ENCODE results near the gene ATP6V1A. TPM values are rescaled to one million over a fixed set of nuclear protein-coding genes. Genes with fewer than 3 reads are reported as not detected.

Gene ATP6V1A
- total and polyA plus RNA-seq, 2 of the 13 experiments (the other 11 are each of a cell fraction or from before 2014, with no cell fraction given): 23.4 to 95.1 TPM

DNA sequence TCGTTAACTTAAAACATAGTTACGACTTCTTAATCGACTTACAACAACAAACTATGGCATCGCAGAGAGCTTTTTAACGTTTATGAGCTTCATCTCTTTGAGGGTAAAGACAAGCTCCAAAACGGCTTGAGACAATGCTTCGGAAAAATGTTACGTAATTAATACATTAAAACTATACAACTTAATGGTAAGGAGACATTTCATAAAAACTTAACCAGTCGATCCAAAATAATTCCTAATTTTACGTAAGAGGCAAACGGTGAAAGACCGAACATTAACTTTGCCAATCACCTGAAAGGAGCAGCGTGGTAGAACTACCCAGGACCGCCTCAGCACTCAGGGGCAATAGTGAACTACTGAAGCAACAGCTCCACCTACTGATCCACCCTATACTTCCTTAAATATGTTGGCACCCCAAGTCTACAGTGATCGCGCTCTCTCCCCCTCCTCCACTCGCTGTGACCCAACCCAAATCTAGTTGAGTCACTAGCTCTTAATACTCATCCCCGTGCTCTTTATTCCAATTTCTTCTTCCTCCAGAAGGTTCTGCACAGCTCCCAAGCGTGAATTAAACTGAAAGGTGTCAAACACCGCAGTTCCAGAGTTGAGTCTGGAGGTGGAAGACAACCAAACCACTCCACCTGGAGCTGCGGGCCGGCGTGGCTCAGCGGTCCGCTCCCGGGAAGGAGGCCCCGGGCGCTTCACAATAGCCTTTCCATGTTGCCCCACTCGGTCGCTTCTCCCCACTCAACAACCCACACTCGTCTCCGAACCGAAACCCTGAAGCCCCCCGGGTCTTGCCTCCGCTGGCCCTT, 1.7 kb upstream of the ATP6V1A start (continued):
- no peak for TF ChIP-seq MZF1 (CRISPR knock-in tag; IDR thresholded peaks at IDR 0.05; ENCODE audit: borderline replicate concordance)
- TF ChIP-seq, protein P1, sequence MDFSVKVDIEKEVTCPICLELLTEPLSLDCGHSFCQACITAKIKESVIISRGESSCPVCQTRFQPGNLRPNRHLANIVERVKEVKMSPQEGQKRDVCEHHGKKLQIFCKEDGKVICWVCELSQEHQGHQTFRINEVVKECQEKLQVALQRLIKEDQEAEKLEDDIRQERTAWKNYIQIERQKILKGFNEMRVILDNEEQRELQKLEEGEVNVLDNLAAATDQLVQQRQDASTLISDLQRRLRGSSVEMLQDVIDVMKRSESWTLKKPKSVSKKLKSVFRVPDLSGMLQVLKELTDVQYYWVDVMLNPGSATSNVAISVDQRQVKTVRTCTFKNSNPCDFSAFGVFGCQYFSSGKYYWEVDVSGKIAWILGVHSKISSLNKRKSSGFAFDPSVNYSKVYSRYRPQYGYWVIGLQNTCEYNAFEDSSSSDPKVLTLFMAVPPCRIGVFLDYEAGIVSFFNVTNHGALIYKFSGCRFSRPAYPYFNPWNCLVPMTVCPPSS (IDR thresholded peaks at IDR 0.05): no peak
- TF ChIP-seq ATM (IDR thresholded peaks at IDR 0.05; ENCODE audit: borderline replicate concordance): no peak
- TF ChIP-seq ZNF124 (CRISPR knock-in tag; IDR thresholded peaks at IDR 0.05): 0 out of 2 replicates have a peak, but pooled peaks have one; percentile 41
- no peak for TF ChIP-seq ZNF75D (CRISPR knock-in tag; IDR thresholded peaks at IDR 0.05; ENCODE audit: borderline replicate concordance)
- no peak for TF ChIP-seq NCOR1 (IDR thresholded peaks at IDR 0.05; ENCODE audit: borderline replicate concordance, low read length)
- no peak for TF ChIP-seq SMAD1 (CRISPR knock-in tag; IDR thresholded peaks at IDR 0.05; ENCODE audit: borderline replicate concordance, low read depth)
- TF ChIP-seq MLLT10 (CRISPR knock-in tag; IDR thresholded peaks at IDR 0.05): no peak
- TF ChIP-seq ZNF326 (CRISPR knock-in tag; IDR thresholded peaks at IDR 0.05; ENCODE audit: borderline replicate concordance): no peak
- 0 out of 2 replicates have a peak, but pooled peaks have one; percentile 27 for TF ChIP-seq THAP11 (CRISPR knock-in tag; IDR thresholded peaks at IDR 0.05)
- TF ChIP-seq SP2 (CRISPR knock-in tag; IDR thresholded peaks at IDR 0.05): no peak; the same call in 1 of the 2 replicates
- TF ChIP-seq ZNF20 (CRISPR knock-in tag; IDR thresholded peaks at IDR 0.05): no peak
- TF ChIP-seq ZBTB7B (CRISPR knock-in tag; IDR thresholded peaks at IDR 0.05): no peak; the same call in 1 of the 2 replicates
- no peak for TF ChIP-seq TAF1 (CRISPR knock-in tag; IDR thresholded peaks at IDR 0.05)
- no peak for TF ChIP-seq BHLHE40 (IDR thresholded peaks at IDR 0.05; ENCODE audit: low read length)
- no peak for TF ChIP-seq ZNF274 (CRISPR knock-in tag; IDR thresholded peaks at IDR 0.05)
- TF ChIP-seq, protein P2, sequence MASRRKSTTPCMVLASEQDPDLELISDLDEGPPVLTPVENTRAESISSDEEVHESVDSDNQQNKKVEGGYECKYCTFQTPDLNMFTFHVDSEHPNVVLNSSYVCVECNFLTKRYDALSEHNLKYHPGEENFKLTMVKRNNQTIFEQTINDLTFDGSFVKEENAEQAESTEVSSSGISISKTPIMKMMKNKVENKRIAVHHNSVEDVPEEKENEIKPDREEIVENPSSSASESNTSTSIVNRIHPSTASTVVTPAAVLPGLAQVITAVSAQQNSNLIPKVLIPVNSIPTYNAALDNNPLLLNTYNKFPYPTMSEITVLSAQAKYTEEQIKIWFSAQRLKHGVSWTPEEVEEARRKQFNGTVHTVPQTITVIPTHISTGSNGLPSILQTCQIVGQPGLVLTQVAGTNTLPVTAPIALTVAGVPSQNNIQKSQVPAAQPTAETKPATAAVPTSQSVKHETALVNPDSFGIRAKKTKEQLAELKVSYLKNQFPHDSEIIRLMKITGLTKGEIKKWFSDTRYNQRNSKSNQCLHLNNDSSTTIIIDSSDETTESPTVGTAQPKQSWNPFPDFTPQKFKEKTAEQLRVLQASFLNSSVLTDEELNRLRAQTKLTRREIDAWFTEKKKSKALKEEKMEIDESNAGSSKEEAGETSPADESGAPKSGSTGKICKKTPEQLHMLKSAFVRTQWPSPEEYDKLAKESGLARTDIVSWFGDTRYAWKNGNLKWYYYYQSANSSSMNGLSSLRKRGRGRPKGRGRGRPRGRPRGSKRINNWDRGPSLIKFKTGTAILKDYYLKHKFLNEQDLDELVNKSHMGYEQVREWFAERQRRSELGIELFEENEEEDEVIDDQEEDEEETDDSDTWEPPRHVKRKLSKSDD (CRISPR knock-in tag; IDR thresholded peaks at IDR 0.05; ENCODE audit: low read depth): no peak
- TF ChIP-seq, protein P3, sequence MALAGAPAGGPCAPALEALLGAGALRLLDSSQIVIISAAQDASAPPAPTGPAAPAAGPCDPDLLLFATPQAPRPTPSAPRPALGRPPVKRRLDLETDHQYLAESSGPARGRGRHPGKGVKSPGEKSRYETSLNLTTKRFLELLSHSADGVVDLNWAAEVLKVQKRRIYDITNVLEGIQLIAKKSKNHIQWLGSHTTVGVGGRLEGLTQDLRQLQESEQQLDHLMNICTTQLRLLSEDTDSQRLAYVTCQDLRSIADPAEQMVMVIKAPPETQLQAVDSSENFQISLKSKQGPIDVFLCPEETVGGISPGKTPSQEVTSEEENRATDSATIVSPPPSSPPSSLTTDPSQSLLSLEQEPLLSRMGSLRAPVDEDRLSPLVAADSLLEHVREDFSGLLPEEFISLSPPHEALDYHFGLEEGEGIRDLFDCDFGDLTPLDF (CRISPR knock-in tag; IDR thresholded peaks at IDR 0.05): no peak; the same call in 1 of the 2 replicates
- no peak for TF ChIP-seq RARA (CRISPR knock-in tag; IDR thresholded peaks at IDR 0.05)
- TF ChIP-seq ZNF546 (CRISPR knock-in tag; conservative IDR thresholded peaks at IDR 0.05): no peak
- TF ChIP-seq, protein P4, sequence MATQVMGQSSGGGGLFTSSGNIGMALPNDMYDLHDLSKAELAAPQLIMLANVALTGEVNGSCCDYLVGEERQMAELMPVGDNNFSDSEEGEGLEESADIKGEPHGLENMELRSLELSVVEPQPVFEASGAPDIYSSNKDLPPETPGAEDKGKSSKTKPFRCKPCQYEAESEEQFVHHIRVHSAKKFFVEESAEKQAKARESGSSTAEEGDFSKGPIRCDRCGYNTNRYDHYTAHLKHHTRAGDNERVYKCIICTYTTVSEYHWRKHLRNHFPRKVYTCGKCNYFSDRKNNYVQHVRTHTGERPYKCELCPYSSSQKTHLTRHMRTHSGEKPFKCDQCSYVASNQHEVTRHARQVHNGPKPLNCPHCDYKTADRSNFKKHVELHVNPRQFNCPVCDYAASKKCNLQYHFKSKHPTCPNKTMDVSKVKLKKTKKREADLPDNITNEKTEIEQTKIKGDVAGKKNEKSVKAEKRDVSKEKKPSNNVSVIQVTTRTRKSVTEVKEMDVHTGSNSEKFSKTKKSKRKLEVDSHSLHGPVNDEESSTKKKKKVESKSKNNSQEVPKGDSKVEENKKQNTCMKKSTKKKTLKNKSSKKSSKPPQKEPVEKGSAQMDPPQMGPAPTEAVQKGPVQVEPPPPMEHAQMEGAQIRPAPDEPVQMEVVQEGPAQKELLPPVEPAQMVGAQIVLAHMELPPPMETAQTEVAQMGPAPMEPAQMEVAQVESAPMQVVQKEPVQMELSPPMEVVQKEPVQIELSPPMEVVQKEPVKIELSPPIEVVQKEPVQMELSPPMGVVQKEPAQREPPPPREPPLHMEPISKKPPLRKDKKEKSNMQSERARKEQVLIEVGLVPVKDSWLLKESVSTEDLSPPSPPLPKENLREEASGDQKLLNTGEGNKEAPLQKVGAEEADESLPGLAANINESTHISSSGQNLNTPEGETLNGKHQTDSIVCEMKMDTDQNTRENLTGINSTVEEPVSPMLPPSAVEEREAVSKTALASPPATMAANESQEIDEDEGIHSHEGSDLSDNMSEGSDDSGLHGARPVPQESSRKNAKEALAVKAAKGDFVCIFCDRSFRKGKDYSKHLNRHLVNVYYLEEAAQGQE (IDR thresholded peaks at IDR 0.05; ENCODE audit: borderline replicate concordance in 1 of 2, low read depth in 1 of 2, low read length in 2 of 2): no peak
- TF ChIP-seq CENPT (CRISPR knock-in tag; IDR thresholded peaks at IDR 0.05; ENCODE audit: low read depth): no peak
